Stimulated activated CD8-positive, alpha-beta memory T cell treated with anti-CD3 and anti-CD28 coated beads, Interleukin-7, amount 100 ng/mL, for 1 hour (primary cell): Measurements from ENCODE around the gene ABCF1.

Experiments used
- DNase-seq, 2 donors: peaks; one replicate each; pipeline ENCODE4 v3.0.0-alpha.2; 2020; ENCODE audit warnings: low read depth in 2 of 2

Gene ABCF1

DNA sequence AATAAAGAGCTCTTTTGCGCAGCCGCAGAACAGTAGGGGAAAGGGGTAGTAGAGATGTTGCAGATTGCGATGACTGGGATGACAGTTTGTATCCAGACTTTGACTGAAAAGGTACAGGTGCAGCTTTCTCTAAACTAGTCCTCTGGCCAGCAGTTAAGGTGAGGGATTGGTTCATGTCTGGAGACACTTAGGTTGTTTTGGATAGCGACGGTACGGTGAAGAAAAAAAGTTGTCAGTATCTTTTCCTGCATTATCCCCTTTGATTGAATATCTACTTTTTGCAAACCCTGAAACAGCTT lies 13.6 kb upstream of the ABCF1 start:
- DNase-seq = peak in 1 of 2 donors; percentile 35

GRCh38 chr6:30560930-30561329 lies 10.3 kb upstream of the ABCF1 start:
- no peak for DNase-seq

DNA sequence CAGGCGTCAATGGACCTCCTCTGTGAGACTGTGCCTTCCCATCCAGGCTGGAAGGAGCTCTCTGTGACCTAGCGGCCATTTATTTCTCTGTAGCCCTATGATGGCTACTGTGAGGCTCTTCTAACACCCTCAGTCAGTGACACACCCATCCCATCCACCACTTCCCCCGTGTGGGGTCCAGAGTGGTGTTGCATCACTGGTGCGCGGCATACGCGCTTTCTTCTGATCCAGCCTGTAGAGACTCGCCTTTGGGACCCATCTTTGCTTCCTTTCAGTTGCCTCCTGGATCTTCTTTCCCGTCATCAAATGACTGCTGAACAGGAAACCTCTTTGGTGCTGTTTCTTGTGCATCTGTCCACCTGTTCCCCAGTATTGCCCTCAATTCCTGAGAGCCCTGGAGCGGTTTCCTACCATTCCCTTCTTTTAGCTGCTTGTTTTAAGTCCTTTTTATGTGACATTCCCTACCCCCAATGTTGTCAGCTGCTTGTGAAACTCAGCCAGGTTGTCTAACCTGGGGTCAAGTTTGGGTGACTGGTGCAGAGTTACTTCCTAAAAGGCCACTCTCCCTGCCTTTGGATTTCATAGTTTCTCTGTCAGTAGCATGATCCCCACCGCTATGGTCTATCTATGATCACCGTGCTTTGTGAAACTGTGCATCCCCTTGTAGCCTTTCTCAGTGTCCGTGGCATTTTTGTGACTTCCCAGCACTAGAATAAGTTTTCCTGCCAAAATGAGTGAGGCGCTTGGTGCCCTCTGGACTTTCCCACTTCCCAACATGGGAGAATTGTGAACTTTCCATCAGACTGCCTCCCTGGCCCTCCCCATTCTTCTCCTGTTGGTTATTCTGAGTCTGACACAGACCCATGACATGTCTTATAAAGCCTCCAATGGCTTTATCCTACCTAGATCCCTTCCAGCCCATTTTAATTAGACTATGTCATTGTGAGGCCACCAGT lies 8.5 kb upstream of the ABCF1 start:
- DNase-seq = no peak

- no peak for DNase-seq
Measured at GRCh38 chr6:30564114-30564513, 7.1 kb upstream of the ABCF1 start.

GRCh38 chr6:30565772-30566171 lies 5.5 kb upstream of the ABCF1 start:
- DNase-seq = no peak

GRCh38 chr6:30568245-30568644 lies 3.0 kb upstream of the ABCF1 start:
- DNase-seq = no peak

DNA sequence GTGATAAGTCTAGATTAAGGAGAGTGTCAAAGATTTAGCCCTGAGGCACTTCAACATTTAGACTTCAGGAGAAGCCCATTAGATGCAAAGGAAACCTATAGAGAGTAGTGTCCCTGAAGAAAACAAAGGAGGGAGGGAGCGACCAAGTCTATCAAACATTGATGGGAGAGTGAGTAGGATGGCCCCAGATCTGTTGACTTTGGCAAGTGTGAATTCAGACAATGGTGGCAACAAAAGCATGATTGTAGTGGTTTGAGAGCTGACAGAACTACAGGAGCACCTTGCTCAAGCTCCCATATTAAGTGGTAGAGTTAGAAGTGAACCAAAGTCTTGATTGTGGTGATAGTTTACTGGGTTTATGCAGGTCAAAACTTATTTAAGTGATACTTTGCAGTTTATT lies 979 bp upstream of the ABCF1 start:
- no peak for DNase-seq

DNA sequence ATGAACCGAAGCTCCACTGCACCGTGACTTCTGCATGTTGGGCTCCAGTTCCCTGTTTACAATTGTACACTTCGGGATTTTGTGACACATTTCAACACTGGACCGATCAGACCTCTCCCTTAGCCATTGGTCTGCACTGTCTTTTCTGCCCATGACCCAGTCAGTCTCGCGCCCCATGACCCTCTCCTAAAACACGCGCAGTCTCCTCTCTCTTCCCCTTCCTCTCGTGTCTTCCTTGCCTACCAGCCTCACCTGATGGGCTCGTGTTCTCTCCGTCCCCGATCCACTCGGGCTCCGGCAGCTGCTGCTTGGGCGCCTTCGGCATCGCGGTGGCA lies 535 bp upstream of the ABCF1 start:
- DNase-seq = no peak

- no peak for DNase-seq
Measured at GRCh38 chr6:30571762-30572082, 480 bp downstream of the ABCF1 start.

DNA sequence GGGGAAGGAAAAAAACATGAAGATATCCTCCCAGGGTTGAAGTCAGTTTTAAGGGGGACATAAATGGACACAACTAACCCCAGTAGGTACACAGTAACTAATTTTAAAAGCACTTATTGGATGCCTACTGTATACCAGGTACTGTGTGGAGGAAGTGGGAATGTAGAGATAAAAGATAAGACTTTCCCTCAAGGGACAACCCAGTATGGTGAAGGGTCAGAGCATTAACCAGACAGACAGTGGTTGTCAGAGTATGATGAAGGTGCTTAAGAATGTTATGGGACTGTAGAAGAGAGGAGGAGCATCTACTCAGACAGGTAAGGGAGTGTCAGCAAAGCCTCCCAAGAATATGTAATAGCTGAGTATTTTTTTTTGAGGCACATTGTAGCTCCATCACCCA lies 906 bp downstream of the ABCF1 start:
- DNase-seq = no peak

- no peak for DNase-seq
Measured at GRCh38 chr6:30573113-30573512, 1.9 kb downstream of the ABCF1 start.

DNA sequence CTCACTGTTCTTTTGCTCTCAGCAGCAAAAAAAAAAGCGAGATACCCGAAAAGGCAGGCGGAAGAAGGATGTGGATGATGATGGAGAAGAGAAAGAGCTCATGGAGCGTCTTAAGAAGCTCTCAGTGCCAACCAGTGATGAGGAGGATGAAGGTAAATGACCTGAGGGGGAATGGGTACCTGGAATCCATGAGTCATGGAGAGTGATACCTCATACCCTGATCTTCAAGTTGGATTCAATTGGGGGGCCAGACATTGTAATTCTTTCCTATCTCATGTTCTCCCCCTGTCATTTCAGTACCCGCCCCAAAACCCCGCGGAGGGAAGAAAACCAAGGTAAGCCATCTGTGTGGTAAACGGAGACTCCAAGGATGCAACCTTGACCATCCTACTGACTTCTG lies 6.8 kb downstream of the ABCF1 start:
- no peak for DNase-seq

- no peak for DNase-seq
Measured at GRCh38 chr6:30583921-30584320, 12.7 kb downstream of the ABCF1 start.

- no peak for DNase-seq
Measured at GRCh38 chr6:30589754-30590358, 18.6 kb downstream of the ABCF1 start.

DNA sequence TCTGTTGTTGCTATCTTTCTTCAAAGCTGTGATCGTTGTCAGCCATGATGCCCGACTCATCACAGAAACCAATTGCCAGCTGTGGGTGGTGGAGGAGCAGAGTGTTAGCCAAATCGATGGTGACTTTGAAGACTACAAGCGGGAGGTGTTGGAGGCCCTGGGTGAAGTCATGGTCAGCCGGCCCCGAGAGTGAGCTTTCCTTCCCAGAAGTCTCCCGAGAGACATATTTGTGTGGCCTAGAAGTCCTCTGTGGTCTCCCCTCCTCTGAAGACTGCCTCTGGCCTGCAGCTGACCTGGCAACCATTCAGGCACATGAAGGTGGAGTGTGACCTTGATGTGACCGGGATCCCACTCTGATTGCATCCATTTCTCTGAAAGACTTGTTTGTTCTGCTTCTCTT lies 19.3 kb downstream of the ABCF1 start:
- DNase-seq = no peak

DNA sequence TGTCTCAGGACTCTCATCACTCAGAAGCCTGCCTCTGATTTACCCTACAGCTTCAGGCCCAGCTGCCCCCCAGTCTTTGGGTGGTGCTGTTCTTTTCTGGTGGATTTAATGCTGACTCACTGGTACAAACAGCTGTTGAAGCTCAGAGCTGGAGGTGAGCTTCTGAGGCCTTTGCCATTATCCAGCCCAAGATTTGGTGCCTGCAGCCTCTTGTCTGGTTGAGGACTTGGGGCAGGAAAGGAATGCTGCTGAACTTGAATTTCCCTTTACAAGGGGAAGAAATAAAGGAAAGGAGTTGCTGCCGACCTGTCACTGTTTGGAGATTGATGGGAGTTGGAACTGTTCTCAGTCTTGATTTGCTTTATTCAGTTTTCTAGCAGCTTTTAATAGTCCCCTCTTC lies 19.8 kb downstream of the ABCF1 start:
- no peak for DNase-seq

DNA sequence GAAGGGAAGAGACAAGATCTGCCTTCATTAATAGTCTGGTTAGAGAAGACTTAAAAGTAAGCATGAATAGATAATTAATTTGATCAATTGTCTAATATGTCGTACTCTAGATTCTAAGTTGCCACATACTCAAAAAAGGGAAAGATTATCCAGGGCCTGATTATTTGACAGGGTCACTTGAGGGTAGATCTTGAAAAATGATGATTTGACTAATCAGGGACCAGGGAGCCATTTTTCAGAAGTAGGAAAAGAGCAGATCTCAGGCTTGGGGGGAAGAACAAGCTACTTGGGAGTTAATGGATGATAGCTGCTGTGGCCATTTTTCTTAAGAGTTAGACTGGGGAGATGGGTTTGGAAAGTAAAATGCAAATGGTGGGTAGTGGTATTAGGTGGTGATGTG lies 21.0 kb downstream of the ABCF1 start:
- no peak for DNase-seq

DNA sequence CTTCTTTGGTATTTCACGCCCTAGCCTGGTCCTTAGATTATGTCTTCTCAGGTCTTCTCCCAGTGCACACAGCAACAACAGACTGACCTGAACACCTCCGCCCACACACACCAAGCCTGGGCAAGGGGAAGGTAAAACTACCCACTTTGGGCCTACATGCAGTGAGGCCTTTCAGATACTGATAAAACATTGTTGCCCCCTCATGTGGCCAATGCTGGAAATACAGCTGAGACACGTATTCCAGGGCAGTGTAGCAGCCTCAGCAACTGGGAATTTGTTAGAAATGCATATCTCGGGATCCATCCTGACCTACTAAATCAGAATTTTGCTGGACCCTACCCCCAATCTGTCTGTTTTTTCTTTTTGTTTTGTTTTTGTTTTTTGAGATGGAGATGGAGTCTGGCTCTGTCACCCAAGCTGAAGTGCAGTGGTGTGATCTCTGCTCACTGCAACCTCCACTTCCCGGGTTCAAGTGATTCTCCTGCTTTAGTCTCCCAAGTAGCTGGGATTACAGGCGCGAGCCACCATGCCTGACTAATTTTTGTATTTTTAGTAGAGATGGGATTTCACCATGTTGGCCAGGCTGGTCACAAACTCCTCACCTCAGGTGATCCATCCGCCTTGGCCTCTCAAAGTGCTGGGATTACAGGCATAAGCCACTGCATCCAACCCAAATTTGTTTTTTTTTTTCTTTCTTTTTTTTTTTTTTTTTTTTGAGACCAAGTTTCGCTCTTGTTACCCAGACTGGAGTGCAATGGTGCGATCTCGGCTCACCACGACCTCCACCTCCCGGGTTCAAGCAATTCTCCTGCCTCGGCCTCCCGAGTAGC lies 26.3 kb downstream of the ABCF1 start:
- DNase-seq = peak; percentile 49 to 76

GRCh38 chr6:30598912-30599624 lies 27.8 kb downstream of the ABCF1 start:
- no peak for DNase-seq

DNA sequence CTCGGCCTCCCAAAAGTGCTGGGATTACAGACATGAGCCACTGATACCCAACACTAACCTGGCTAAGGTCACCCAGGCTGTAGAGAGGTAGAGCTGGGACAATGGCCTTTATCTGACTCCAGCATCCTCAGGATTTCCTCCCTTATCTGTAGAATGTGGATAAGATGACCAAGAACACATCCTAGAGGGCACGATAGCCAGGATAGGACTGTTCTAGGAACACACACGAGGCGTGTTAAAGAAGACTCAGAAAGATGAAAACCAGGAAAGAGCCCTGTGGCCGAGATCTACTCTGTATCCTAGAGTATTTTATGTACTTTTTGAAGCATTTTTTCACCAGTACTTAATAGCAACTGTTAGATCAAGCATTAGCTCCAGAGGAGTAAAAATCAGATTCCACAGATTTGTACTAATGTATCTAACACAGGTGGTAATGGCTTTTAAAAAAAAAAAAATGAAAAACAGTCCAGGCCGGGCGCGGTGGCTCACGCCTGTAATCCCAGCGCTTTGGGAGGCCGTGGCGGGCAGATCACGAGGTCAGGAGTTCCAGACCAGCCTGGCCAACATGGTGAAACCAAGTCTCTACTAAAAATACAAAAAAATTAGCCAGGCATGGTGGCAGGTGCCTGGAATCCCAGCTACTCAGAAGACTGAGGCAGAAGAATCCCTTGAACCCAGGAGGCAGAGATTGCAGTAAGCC lies 28.5 kb downstream of the ABCF1 start:
- DNase-seq = no peak

- DNase-seq = no peak
Measured at GRCh38 chr6:30600451-30600961, 29.3 kb downstream of the ABCF1 start.

GRCh38 chr6:30601436-30601814 lies 30.2 kb downstream of the ABCF1 start:
- DNase-seq = no peak
